Measurements from ENCODE around the gene SRGAP1. TPM values are rescaled to one million over a fixed set of nuclear protein-coding genes. Genes with fewer than 3 reads are reported as not detected.

SRGAP1 gene
- total and polyA plus RNA-seq, 2 of the 4 experiments (the other 2 are of a cell fraction): 10.0 to 10.2 TPM

- Histone ChIP-seq H2BK20ac (ENCODE audit: low read depth, low read length) (no peak overlapping the region), H2BK5ac (ENCODE audit: low read depth, low read length, poor library complexity, severe bottlenecking) (no peak overlapping the region), H3K18ac (ENCODE audit: low read depth, low read length) (no peak overlapping the region), H2BK15ac (ENCODE audit: low read depth, low read length) (no peak overlapping the region), H3K27ac (ENCODE audit: insufficient read depth, low read length) (no peak overlapping the region), H3K79me1 (ENCODE audit: low read depth in 1 of 2, low read length in 2 of 2) (peaks cover 26 to 52% of the 10 kb centered on the region in 2 experiments), H2AK5ac (ENCODE audit: low read depth, low read length) (no peak overlapping the region), H4K20me1 (ENCODE audit: insufficient read depth, low read length) (no peaks in the 10 kb centered on the region), H2AK9ac (replicated peaks; ENCODE audit: low read depth, low read length, poor library complexity) (no peak overlapping the region), H3K9me3 (ENCODE audit: control insufficient read depth, insufficient read depth, low read length) (no peaks in the 10 kb centered on the region), H3K23ac (ENCODE audit: low read depth, low read length) (no peak overlapping the region), H3K4ac (ENCODE audit: low read depth, low read length) (no peak overlapping the region), H2AFZ (replicated peaks; ENCODE audit: low read length, poor library complexity) (no peak overlapping the region), H2BK120ac (ENCODE audit: low read depth, low read length) (no peak overlapping the region), H4K8ac (ENCODE audit: low read depth in 2 of 2, low read length in 2 of 2) (no peak overlapping the region), H3K27me3 (ENCODE audit: control insufficient read depth, insufficient read depth, low read length) (no peaks in the 10 kb centered on the region), H3K9me1 (ENCODE audit: insufficient read depth, low read length) (peaks cover 10% of the 10 kb centered on the region), H4K91ac (ENCODE audit: insufficient read depth, low read depth, low read length) (no peak overlapping the region), H3K36me3 (ENCODE audit: control insufficient read depth, insufficient read depth, low read length) (peaks cover 31% of the 10 kb centered on the region), H4K5ac (ENCODE audit: low read depth, low read length) (no peak overlapping the region), H3K14ac (replicated peaks; ENCODE audit: low read depth, low read length) (no peak overlapping the region), H3K9ac (ENCODE audit: low read depth, low read length) (no peak overlapping the region), H3K4me1 (ENCODE audit: control insufficient read depth, insufficient read depth, low read length) (peaks cover 8% of the 10 kb centered on the region; the same call in 1 of the 2 replicates), H3K56ac (ENCODE audit: extremely low read depth, insufficient read depth, low read length) (no peak overlapping the region), H3K4me3 (ENCODE audit: insufficient read depth, low read depth, low read length) (no peak overlapping the region), H3K4me2 (ENCODE audit: low read depth, low read length) (no peak overlapping the region)
- WGBS, 2 experiments (ENCODE audit: extremely low coverage in 2 of 2, insufficient read length in 1 of 2): no CpG with 5 or more reads among the region's 1 CpG
- no peak for DNase-seq
- TF ChIP-seq RAD21 (IDR thresholded peaks at IDR 0.05; ENCODE audit: low read length) (no peak), CEBPB (IDR thresholded peaks at IDR 0.05; ENCODE audit: low read depth, low read length) (no peak), RFX5 (IDR thresholded peaks at IDR 0.05; ENCODE audit: low read depth, low read length) (no peak), CTCF (conservative IDR thresholded peaks at IDR 0.05; ENCODE audit: low read depth, low read length) (no peak), CHD1 (IDR thresholded peaks at IDR 0.05; ENCODE audit: low read depth, low read length) (no peak), POLR2A (IDR thresholded peaks at IDR 0.05; ENCODE audit: low read depth, low read length) (no peak), MXI1 (IDR thresholded peaks at IDR 0.05; ENCODE audit: borderline replicate concordance, low read depth, low read length) (no peak), MAZ (IDR thresholded peaks at IDR 0.05; ENCODE audit: borderline replicate concordance, low read depth, low read length) (no peak), NFE2L2 (IDR thresholded peaks at IDR 0.05; ENCODE audit: low read depth, low read length) (no peak), FOS (IDR thresholded peaks at IDR 0.05; ENCODE audit: low read depth, low read length) (no peak), ELK1 (IDR thresholded peaks at IDR 0.05; ENCODE audit: borderline replicate concordance, low read depth, low read length) (no peak), RCOR1 (IDR thresholded peaks at IDR 0.05; ENCODE audit: insufficient replicate concordance, low read length) (no peak), MAFK (IDR thresholded peaks at IDR 0.05; ENCODE audit: low read depth, low read length) (no peak)
- dilution Hi-C loops (cut with HindIII; ENCODE audit: low sequenced_read_pairs, unreplicated experiment): no loop called here
- ChIA-PET CTCF (no interaction called here), POLR2A (ENCODE audit: unreplicated experiment) (no interaction called here)
- intact Hi-C loops (cut with micrococcal nuclease): no loop called here
- ATAC-seq (ENCODE audit: low read depth): no peak
- BruUV-seq (replicated peaks): no TSS peak
- in situ Hi-C loops (cut with MboI; ENCODE audit: low sequenced_read_pairs): no loop called here
Measured at GRCh38 chr12:64123448-64123847, 278.9 kb downstream of the SRGAP1 start.
